ENCODE results near the gene TMEM201.

- TF ChIP-seq POLR2A (IDR thresholded peaks at IDR 0.05; ENCODE audit: low read length): no peak
- no peak for TF ChIP-seq GATA1 (IDR thresholded peaks at IDR 0.05; ENCODE audit: low read depth, low read length)
Observed at GRCh38 chr1:9631613-9632012, 42.9 kb downstream of the TMEM201 start.
